Measurements from ENCODE around the gene MSX1.

Gene MSX1

GRCh38 chr4:4842476-4843441 lies 16.7 kb upstream of the MSX1 start:
- TF ChIP-seq CTCF (IDR thresholded peaks at IDR 0.05), result no peak
- H3K4me1 Mint-ChIP-seq, result peaks cover 77% of the 10 kb centered on the region
- no peak for DNase-seq
- peaks cover 21% of the 10 kb centered on the region for H3K27me3 Mint-ChIP-seq (ENCODE audit: low read depth, poor library complexity)
- no peak overlapping the region for H3K27ac Mint-ChIP-seq
- H3K36me3 Mint-ChIP-seq (ENCODE audit: low read depth), result no peaks in the 10 kb centered on the region
- no peak overlapping the region for H3K4me3 Mint-ChIP-seq
- H3K9me3 Mint-ChIP-seq, result no peaks in the 10 kb centered on the region

GRCh38 chr4:4843635-4844291 lies 15.7 kb upstream of the MSX1 start:
- no peak overlapping the region for H3K27ac Mint-ChIP-seq
- H3K9me3 Mint-ChIP-seq, result no peaks in the 10 kb centered on the region
- H3K36me3 Mint-ChIP-seq (ENCODE audit: low read depth), result no peaks in the 10 kb centered on the region
- TF ChIP-seq CTCF (IDR thresholded peaks at IDR 0.05), result no peak
- peaks cover 18% of the 10 kb centered on the region for H3K27me3 Mint-ChIP-seq (ENCODE audit: low read depth, poor library complexity)
- H3K4me1 Mint-ChIP-seq, result peaks cover 67% of the 10 kb centered on the region
- no peak for DNase-seq
- H3K4me3 Mint-ChIP-seq, result no peak overlapping the region

GRCh38 chr4:4845027-4845426 lies 14.4 kb upstream of the MSX1 start:
- TF ChIP-seq CTCF (IDR thresholded peaks at IDR 0.05), result no peak
- H3K9me3 Mint-ChIP-seq, result no peaks in the 10 kb centered on the region
- no peaks in the 10 kb centered on the region for H3K36me3 Mint-ChIP-seq (ENCODE audit: low read depth)
- H3K27me3 Mint-ChIP-seq (ENCODE audit: low read depth, poor library complexity), result peaks cover 17% of the 10 kb centered on the region
- no peak overlapping the region for H3K4me3 Mint-ChIP-seq
- DNase-seq, result no peak
- H3K4me1 Mint-ChIP-seq, result peaks cover 65% of the 10 kb centered on the region
- H3K27ac Mint-ChIP-seq, result no peak overlapping the region

- no peak for DNase-seq
- H3K4me3 Mint-ChIP-seq, result no peak overlapping the region
- H3K36me3 Mint-ChIP-seq (ENCODE audit: low read depth), result no peaks in the 10 kb centered on the region
- H3K27ac Mint-ChIP-seq, result no peak overlapping the region
- peaks cover 14% of the 10 kb centered on the region for H3K27me3 Mint-ChIP-seq (ENCODE audit: low read depth, poor library complexity)
- H3K9me3 Mint-ChIP-seq, result no peaks in the 10 kb centered on the region
- H3K4me1 Mint-ChIP-seq, result peaks cover 57% of the 10 kb centered on the region
- no peak for TF ChIP-seq CTCF (IDR thresholded peaks at IDR 0.05)
Observed at GRCh38 chr4:4847011-4847410, 12.5 kb upstream of the MSX1 start.

GRCh38 chr4:4848540-4848939 lies 10.9 kb upstream of the MSX1 start:
- TF ChIP-seq CTCF (IDR thresholded peaks at IDR 0.05), result no peak
- DNase-seq, result no peak
- Mint-ChIP-seq H3K4me3 (no peak overlapping the region), H3K27ac (no peak overlapping the region), H3K4me1 (peaks cover 58% of the 10 kb centered on the region), H3K36me3 (ENCODE audit: low read depth) (no peaks in the 10 kb centered on the region), H3K27me3 (ENCODE audit: low read depth, poor library complexity) (peaks cover 19% of the 10 kb centered on the region), H3K9me3 (no peaks in the 10 kb centered on the region)

All from nephron progenitor cell (in vitro differentiated cells).